ENCODE data around the gene EMILIN1. TPM values are rescaled to one million over a fixed set of nuclear protein-coding genes. Genes with fewer than 3 reads are reported as not detected.

The EMILIN1 gene
- polyA plus RNA-seq, 1 of the 3 experiments (the other 2 are of a cell fraction), result 286 TPM

GRCh38 chr2:27070653-27071276, 7.7 kb upstream of the EMILIN1 start:
- TF ChIP-seq RXRA (IDR thresholded peaks at IDR 0.05; ENCODE audit: borderline replicate concordance, low read depth) (no peak), NRF1 (IDR thresholded peaks at IDR 0.05; ENCODE audit: low read depth, low read length) (no peak), SMC3 (IDR thresholded peaks at IDR 0.05; ENCODE audit: low read depth, low read length) (no peak)
- Histone ChIP-seq H3K36me3 (replicated peaks in 1 of 2; ENCODE audit: control insufficient read depth in 1 of 2, insufficient read depth in 2 of 2, low read length in 1 of 2) (peaks cover 37 to 38% of the 10 kb centered on the region in 2 experiments), H2AFZ (ENCODE audit: low read depth) (peak overlapping the region; percentile 84; the same call in 1 of the 2 replicates), H4K20me1 (ENCODE audit: insufficient read depth) (peaks cover 14% of the 10 kb centered on the region), H3K4me1 (ENCODE audit: control insufficient read depth in 1 of 2, insufficient read depth in 2 of 2, low read depth in 1 of 2, low read length in 1 of 2) (peaks cover 44 to 60% of the 10 kb centered on the region in 2 experiments), H3K4me3 (ENCODE audit: low read depth in 2 of 2, low read length in 1 of 2) (peak overlapping the region; percentile 97 to 98), H3K9me3 (no peaks in the 10 kb centered on the region), H3K79me2 (ENCODE audit: insufficient read depth) (peaks cover 56% of the 10 kb centered on the region), H3K9me2 (no peaks in the 10 kb centered on the region), H3K4me2 (peak overlapping the region; percentile 88), H3K27ac (ENCODE audit: low read depth in 2 of 2, low read length in 1 of 2) (peak overlapping the region; percentile 75 to 89; a peak in 3 of 4 replicates), H3F3A (replicated peaks; ENCODE audit: insufficient read depth) (peaks cover 6% of the 10 kb centered on the region), H3K27me3 (ENCODE audit: insufficient read depth) (no peaks in the 10 kb centered on the region), H3K9ac (peak overlapping the region; percentile 94)
- DNase-seq, result no peak
- CTCF ChIA-PET, result interaction anchor here (0.6 to 18.5 kb wide), 8 partner anchors 9 to 87 kb away, joined by 3 to 227 read pairs (median 5); partner anchors contain the start of genes AGBL5, EMILIN1 and KHK
- POLR2A ChIA-PET, result interaction anchor here (0.6 to 5.7 kb wide), 10 partner anchors 7 to 1824 kb away, joined by 3 to 80 read pairs (median 16); partner anchors contain the start of genes AGBL5, KHK and TMEM214
- 3% methylated on average over 11 of the region's 11 CpGs for WGBS (ENCODE audit: low lambda C conversion rate)

GRCh38 chr2:27071277-27071989, 7.0 kb upstream of the EMILIN1 start, which contains the start of gene OST4:
Gene OST4 (minus strand): TSS chr2:27071654.
- H2AFZ ChIP-seq (ENCODE audit: low read depth), result peak within 1 kb of the TSS; percentile 84
- CTCF ChIA-PET, result interaction anchor here (0.7 to 18.5 kb wide), 9 partner anchors 10 to 208 kb away, joined by 3 to 227 read pairs (median 4); partner anchors contain the start of genes AGBL5, EMILIN1 and KHK
- no peak for TF ChIP-seq RAD21 (IDR thresholded peaks at IDR 0.05; ENCODE audit: low read length)
- TF ChIP-seq IRF3 (IDR thresholded peaks at IDR 0.05; ENCODE audit: low read depth, low read length), result no peak
- peak; percentile 94 for TF ChIP-seq POLR2AphosphoS5 (IDR thresholded peaks at IDR 0.05; ENCODE audit: low read depth, low read length)
- TF ChIP-seq, protein P1, sequence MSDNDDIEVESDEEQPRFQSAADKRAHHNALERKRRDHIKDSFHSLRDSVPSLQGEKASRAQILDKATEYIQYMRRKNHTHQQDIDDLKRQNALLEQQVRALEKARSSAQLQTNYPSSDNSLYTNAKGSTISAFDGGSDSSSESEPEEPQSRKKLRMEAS (IDR thresholded peaks at IDR 0.05; ENCODE audit: low read depth), result peak; percentile 72
- TF ChIP-seq EP300 (IDR thresholded peaks at IDR 0.05; ENCODE audit: borderline replicate concordance in 1 of 2, low read depth in 1 of 2, low read length in 1 of 2), result peak in 1 of 2 experiments; percentile 41; a peak in 1 of 4 replicates
- TF ChIP-seq SIN3A (IDR thresholded peaks at IDR 0.05; ENCODE audit: borderline replicate concordance, low read depth, low read length), result peak; percentile 92
- TF ChIP-seq CHD2 (IDR thresholded peaks at IDR 0.05; ENCODE audit: low read length, partially characterized antibody), result peak; percentile 57
- TF ChIP-seq RCOR1 (IDR thresholded peaks at IDR 0.05; ENCODE audit: low read length), result 0 out of 2 replicates have a peak, but pooled peaks have one; percentile 52
- TF ChIP-seq RFX5 (IDR thresholded peaks at IDR 0.05; ENCODE audit: low read length), result no peak
- no peak for TF ChIP-seq FOSL2 (IDR thresholded peaks at IDR 0.05; ENCODE audit: borderline replicate concordance, low read depth)
- peak; percentile 91 for TF ChIP-seq GABPA (IDR thresholded peaks at IDR 0.05; ENCODE audit: low read depth)
- TF ChIP-seq YY1 (IDR thresholded peaks at IDR 0.05; ENCODE audit: low read depth), result peak; percentile 49; the same call in 1 of the 2 replicates
- 0 out of 2 replicates have a peak, but pooled peaks have one; percentile 54 for TF ChIP-seq REST (IDR thresholded peaks at IDR 0.05; ENCODE audit: low read depth, low read length)
- no peak for TF ChIP-seq FOXM1 (IDR thresholded peaks at IDR 0.05; ENCODE audit: low read depth)
- TF ChIP-seq USF2 (IDR thresholded peaks at IDR 0.05; ENCODE audit: borderline replicate concordance, low read depth, low read length), result no peak
- no peak for TF ChIP-seq ELF1 (IDR thresholded peaks at IDR 0.05)
- TF ChIP-seq NFIC (IDR thresholded peaks at IDR 0.05; ENCODE audit: borderline replicate concordance), result no peak

More at GRCh38 chr2:27071277-27071989, 7.0 kb upstream of the EMILIN1 start, which contains the start of gene OST4:
- H3K9me3 ChIP-seq, result no peaks in the 10 kb centered on the region
- H3K4me2 ChIP-seq, result peak within 1 kb of the TSS; percentile 89
- peaks cover 51% of the 10 kb centered on the region for H3K79me2 ChIP-seq (ENCODE audit: insufficient read depth)
- POLR2A ChIA-PET, result interaction anchor here (0.6 to 5.7 kb wide), 11 partner anchors 8 to 1823 kb away, joined by 3 to 80 read pairs (median 14); partner anchors contain the start of genes ABHD1, AGBL5, KHK and TMEM214
- H3K36me3 ChIP-seq (replicated peaks in 1 of 2; ENCODE audit: control insufficient read depth in 1 of 2, insufficient read depth in 2 of 2, low read length in 1 of 2), result peaks cover 30 to 35% of the 10 kb centered on the region in 2 experiments
- peak within 1 kb of the TSS; percentile 97 to 98 for H3K4me3 ChIP-seq (ENCODE audit: low read depth in 2 of 2, low read length in 1 of 2)
- peaks cover 9% of the 10 kb centered on the region for H3F3A ChIP-seq (replicated peaks; ENCODE audit: insufficient read depth)
- H3K27me3 ChIP-seq (ENCODE audit: insufficient read depth), result no peaks in the 10 kb centered on the region
- no peaks in the 10 kb centered on the region for H3K9me2 ChIP-seq
- peaks cover 14% of the 10 kb centered on the region for H4K20me1 ChIP-seq (ENCODE audit: insufficient read depth)
- 0% methylated on average over 22 of the region's 86 CpGs for WGBS (ENCODE audit: low lambda C conversion rate)
- H3K9ac ChIP-seq, result peak within 1 kb of the TSS; percentile 94
- peaks cover 44 to 66% of the 10 kb centered on the region in 2 experiments for H3K4me1 ChIP-seq (ENCODE audit: control insufficient read depth in 1 of 2, insufficient read depth in 2 of 2, low read depth in 1 of 2, low read length in 1 of 2)
- peak within 1 kb of the TSS; percentile 89 to 98 for H3K27ac ChIP-seq (ENCODE audit: low read depth in 2 of 2, low read length in 1 of 2)
- DNase-seq, result peak; percentile 100

All from SK-N-SH (cell line).